Hematopoietic multipotent progenitor cell treated with erythropoietin and hydrocortisone succinate and interleukin-3 and kit ligand, for 4 days (in vitro differentiated cells): ENCODE measurements around the gene KDM1A.

Experiments used
- DNase-seq: peaks from one replicate; pipeline ENCODE4 v3.0.0-alpha.2; 2015

The KDM1A gene

DNA sequence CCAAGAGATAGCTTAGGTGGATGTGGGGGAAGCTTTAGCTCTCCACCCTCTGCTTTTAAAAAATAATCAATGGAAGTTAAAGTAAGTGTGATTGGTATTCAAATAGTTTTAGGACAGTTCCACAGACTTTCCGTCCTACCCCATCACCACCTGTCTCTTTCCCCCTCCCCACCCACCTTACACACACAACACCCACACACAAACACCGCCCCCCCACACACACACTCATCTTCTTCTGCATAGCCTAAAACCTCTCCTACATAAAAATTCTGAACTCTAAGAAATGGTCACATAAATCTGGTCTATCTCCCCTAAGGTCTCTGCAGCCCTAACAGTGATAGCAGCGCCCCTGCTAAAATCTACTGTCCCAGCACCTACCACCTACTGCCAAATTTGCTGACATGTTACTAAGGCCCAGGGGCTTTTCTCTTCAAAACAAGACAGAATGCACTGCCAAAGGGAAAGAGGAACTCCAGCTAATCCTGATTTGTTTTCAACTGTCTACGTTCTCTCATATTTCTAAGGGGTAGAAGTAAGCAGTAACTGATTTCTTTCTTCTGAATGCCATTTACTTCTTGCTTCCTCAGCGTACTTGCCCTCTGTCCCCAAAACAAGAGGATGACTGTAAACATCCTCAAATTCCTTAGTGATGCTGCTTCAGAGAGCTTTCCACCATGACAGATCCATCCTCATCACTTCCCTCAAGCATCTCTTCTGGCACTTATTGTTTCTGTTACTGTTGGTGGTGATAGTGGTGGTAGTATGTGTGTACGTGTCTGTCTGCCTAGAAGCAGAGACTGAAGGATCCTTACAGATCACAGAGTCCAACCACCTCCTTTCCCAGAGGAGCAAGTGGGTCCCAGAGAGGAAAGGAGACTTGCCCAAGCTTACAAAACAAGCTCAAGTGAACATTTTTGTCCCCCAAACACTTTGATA lies 92.6 kb downstream of the KDM1A start:
- DNase-seq = no peak

DNA sequence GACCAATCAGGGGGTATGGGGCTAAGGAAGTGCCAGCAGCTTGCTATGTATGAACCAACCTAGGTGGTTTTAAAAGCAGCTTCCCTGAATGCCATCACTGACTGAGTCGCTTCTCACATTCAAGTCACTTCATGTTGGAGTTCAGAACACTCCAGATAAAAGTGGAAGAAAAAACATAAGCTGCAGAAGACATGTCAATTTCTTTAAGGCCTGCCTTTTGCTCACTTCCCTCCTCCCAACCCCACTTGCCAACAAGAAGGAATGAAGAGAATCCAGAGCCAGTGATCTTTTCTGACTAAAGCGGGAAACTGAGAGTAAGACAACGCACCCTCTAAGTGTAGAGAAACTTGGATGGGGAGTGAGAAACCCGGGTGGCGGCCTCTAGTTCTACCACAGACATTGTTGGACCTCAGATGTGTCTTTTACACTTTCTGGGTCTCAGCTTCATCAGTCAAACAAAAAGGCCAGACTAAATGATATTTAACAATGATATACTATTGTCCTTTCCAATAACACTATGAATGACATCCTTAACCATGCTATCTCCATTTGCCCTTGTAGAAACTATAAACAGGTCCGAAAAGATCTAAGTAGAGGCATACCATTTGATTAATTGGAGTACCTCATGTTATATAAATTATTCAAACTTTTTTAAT lies 95.3 kb downstream of the KDM1A start:
- no peak for DNase-seq

DNA sequence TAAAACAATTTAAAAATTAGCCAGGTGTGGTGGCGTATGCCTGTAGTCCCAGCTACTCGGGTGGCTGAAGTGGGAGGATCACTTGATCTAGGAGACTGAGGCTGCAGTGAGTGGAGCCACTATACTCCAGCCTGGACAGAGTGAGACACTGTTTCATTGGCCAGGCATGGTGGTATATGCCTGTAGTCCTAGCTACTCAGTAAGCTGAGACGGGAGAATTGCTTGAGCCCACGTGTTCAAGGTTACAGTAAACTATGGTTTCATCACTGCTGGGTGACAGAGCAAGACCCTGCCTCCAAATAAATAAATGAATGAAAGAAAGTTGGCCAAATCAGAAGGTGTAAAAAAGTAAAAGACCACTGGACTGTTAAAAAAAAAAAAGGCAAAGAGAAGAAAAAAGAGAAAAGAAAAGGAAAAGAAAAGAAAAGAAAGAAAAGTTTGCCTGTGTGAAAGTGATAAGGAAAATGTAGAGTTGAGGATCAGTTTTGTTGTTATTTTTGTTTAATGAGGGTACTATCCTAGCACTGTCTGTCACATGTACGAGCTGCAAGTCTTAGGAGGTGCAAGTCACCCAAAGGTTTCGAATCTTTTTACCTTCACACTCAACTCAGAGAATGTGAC lies 97.1 kb downstream of the KDM1A start:
- no peak for DNase-seq

DNA sequence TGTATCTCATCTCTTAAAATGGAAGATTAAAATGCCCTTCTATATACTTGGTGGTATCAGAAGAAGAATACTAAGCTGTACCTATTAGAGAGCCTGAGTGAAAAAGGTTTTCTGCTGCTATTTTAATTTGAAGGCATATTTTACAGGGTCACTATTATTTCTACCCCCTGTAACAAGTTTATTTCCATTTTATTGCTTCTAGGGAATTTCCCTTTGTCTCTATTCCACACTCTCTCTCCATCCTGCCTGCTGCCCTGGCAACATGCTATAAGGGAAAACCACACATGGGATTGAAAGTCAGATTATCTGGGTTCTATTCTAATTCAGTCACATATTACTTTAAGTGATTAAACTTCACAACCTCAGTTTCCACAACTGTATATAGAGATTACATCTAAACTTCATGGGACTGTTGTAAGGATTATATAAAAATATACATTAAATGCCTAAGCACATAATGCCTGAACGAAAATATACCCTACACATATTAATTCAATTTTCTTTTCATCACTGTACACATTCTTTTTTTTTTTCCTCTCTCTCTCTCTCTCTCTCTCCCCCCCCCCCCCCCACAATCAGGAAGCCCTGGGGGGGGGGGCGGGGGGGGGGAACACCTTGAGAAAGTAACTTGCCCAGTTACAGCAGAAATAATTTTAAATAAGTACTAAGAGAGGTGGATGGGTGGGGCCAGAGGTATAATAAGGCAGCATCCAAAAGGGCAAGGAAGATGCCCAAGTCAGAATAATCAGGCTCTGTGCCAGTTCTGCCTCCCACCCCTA lies 97.8 kb downstream of the KDM1A start:
- peak; percentile 39 for DNase-seq

DNA sequence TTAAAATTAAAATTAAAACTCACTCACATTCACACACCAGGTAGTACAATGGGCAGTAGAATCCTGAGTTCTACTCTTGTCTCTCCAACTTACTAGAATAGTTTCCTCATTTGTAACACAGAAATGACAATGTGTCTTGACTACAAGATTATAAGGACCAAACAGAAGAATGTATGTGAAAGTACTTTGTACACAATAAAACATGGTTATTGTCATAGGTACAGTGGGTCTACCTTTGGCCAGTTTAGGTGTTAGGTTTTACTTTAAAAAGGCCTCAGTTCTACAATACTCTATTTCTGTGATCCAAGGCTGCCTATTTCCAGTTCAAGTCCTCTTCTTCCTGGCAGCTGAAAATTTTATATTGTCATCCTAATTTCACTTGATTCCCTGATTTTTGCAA lies 99.1 kb downstream of the KDM1A start:
- DNase-seq = no peak

DNA sequence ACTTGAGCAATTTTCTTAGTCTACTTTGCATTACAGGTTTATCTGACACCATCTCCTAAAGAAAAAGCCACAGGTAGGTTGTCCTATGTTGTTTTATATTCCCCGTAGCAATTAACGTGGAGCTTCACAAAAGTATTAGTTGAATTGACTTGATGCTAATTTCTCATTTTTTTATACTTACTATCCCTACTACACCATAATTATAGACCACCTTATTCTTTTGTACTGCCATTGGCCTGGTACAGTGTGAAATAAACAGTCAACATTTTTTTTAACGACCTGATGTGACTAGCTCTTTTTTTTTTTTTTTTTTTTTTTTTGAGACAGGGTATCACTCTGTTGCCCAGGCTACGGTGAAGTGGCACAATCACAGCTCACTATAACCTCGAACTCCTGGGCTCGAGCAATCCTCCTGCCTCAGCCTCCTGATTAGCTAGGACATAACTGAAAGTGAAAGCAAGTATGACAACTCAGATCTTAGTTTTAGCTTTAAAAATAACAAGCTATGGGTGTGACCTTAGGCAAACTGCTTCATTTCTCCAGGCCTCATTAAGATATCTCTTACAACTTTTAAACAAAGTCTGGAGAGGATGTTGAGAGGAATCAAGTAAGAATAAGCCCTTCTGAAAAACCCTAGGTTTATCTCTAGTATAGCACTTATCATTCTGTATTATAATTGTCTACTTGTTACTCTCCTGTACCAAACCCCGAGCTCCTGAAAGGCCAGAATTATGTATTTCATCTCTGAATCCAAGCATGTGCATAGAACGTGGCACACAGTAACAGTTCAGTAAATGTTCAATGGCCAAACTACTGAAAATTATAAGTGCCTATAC lies 99.9 kb downstream of the KDM1A start:
- DNase-seq = peak; percentile 65

DNA sequence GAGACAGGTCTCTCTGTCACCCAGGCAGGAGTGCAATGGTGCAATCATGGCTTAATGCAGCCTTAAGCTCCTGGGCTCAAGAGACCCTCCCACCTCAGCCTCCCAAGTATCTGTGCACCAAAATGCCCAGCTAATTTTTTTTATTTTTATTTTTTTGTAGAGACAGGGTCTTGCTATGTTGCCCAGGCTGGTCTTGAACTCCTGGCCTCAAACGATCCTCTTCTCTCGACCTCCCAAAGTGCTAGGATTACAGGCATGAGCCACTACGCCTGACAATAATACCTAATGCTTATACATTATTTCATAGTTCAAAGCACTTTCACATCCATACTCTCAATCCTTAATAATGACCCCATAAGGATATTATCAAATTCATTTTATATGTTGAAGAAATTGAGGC lies 101.1 kb downstream of the KDM1A start:
- DNase-seq = no peak

DNA sequence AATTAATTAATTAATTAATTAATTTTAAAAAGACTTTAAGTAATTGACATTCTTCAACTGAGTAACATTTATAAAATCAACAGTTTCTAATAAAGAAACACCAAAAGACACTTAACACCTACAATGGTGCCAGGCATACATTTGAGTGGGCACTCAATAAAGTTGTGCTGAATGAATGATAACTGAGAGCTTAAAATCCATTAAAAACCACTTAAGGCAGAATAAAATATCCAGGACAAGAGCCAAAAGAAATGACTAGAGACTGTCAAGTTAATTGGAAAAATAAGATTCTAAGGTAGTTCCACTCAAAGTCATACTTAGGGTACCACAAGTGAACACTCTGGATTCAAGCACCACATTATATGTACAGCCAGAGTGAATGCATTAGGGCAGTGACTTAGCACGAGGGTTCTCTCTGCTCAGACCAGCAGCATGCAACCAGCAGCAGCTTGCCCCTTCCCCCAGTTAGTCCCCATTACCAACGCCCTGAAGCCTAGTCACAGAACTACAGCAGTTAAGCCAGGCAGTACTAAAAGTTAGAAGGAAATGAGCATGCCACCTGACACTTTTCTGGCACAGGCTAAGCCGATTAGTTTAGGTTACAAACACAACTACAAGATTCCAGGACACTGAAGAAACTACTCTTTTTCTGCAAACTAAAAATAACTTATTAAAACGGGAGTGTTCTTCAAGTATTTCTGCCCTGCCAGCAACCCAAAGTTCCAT lies 102.9 kb downstream of the KDM1A start:
- DNase-seq = peak; percentile 48

DNA sequence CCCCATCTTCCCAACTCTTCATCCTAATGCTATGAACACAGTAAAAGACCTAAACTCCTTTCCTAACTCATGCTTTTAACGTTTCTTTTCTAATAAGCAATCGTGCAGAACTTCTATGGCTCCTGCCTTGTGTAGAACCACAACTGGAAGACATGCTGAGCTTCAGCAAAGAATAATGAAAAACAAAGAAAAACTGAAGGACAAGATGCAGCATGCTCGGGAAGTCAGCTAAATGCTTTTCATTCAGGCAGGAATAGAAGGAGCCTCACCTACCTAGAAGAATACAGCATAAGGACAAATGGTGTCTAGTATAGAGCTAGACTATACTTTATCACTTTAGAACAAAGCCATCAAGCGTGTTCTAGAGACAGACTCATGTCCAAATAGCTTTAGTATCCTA lies 103.5 kb downstream of the KDM1A start:
- no peak for DNase-seq

DNA sequence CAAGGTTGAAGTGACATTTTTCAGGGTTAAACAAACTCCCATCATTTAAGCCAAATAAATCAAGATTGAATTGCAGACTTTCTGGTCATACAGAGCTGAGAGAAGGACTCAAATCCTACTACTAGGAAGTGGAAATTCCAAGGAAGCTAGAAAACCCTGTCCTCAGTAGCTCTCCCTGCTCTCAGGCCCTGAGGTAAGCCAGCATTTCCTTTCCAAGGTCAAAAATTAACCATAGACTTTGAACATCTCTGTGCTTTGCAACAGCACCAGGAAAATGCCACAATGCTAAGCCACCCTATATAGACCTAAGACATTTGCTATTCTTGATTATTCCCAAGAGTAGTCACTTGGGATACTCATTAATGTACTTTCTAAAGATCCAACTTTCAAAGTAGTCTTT lies 104.3 kb downstream of the KDM1A start:
- DNase-seq = no peak

DNA sequence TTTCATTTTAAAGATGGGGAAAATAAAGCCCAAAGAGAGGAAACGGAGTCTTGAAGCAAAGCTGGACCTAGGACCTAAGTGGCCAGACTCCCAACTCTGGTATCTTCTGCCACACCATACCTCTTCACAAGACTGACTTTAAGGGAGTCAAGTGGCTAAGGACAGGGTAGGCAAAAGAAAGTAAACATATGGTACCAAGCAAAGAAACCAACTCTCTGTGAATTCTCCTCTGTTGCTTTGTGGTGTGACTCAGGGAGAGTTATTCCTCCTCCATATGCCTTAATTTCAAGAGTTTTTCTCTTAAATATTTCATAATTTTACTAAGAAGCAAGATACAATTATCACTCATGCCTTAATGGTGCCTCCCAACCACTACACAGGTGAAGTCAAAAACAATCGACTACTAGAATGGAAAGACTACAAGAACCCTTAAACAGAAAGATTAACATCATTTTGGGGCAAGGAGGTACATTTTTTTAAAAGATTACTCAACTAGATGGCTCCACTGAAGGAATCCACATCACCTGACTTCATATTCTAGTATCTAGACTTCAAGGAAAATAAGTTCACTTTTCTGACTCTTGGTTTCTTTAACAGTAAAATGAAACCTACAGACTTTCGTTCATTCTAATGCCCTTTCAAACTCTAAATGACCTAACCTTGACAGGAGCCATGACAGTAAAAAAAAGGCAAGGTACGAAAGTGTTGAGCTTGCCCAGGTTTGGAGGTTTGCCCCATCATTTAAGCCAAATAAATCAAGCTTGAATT lies 105.2 kb downstream of the KDM1A start:
- DNase-seq = no peak

DNA sequence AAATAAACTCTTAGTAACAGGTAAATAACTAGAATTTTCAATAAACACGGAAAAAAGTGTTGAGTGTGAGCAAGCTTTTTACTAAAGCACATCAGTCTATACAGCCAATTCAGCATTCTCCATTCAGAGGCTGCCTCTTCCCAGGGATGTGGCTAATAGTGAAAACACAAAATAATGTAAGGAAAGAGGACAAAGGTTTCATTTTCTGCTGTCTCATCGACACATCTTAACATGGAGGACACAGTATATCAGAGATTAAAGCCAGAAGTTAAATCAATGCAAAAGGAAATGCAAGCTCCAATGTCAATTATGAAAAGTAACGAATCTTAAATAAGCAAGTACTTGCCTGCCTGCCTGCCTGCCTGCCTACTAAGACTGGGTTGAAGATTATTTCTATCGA lies 106.2 kb downstream of the KDM1A start:
- DNase-seq = no peak

DNA sequence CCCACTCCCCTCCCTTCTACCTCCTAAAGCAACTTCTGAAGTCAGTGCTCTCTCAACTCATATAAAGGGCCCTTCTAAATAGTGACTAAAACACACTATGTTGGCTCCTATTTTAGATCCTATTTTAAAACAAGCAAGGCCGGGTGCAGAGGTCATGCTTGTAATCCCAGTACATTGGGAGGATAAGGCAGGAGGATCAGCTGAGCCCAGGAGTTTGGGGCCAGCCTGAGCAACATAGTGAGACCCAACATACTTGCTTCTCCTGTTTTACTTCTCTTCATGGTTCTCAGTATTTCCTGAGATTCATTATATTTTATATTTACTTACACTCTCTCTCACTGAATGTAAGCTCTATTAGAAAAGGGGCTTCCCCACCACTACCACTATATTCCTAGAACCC lies 106.9 kb downstream of the KDM1A start:
- DNase-seq = no peak

DNA sequence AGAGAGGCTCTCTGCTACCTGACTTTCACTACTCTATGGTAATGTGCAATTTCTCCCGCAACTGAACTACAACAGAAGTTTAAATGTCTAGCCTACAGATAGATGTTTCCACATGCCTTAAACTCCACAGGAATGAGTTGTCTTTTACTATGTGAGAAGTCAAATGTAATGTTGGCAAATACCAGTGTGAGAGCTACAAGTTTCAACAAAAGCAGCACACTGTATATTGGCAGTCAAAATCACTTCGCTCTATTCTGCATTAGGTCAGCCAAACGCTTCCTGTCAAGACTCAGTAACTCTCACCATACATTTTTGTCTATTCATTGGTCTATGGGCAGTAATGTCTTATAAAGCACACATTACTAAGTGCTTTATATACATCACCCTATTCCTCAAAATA lies 107.5 kb downstream of the KDM1A start:
- DNase-seq = no peak

DNA sequence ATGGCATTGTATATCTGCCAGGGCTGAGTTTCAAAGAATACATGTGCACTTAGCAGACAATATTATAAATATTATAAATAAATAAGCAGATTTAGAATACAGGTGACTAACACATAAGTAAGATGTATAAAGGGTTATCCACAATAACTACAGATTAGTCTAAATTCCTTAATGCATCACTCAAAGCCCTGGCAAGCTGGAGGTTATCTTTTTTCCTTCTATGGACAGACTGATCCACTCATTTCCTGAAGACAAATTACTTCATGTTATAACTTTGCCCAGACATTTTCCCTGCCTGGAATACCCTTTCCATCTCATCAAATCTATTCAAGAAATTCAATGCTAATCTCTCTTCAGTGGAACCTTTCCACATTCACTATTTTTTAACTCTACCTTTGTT lies 110.6 kb downstream of the KDM1A start:
- DNase-seq = no peak

DNA sequence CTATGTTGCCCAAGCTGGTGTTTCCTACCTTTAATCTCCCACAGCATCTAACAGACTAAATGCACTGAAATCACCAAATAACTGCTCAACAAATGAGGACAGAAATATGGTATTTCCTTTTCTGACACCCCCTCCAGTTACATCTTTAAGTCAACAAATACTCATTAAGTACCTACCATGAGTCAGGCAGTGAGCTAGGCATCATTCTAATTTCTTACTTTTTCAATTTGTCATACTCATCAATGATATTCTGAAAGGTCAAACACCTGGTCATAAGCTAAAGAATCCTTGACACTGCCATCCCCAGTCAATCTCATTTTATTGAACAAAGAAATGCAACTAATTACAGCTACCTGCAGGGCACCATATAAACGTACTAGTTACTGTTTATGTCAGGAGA lies 112.8 kb downstream of the KDM1A start:
- no peak for DNase-seq
